Lung (tissue), 12 donors: ENCODE measurements around the gene MT1G. TPM values are rescaled to one million over a fixed set of nuclear protein-coding genes. Genes with fewer than 3 reads are reported as not detected.

Source experiments
- ATAC-seq: fragments of 200-7000 bp; cut with Tn5 transposase; one replicate; pipeline ENCODE4 v1.9.1; 2020; ENCODE audit warnings: moderate number of reproducible peaks; ENCODE audit not compliant: insufficient read depth, low FRiP score
- DNase-seq, 3 donors: peaks; one replicate each; pipeline ENCODE4 v3.0.0-alpha.2; 2013 to 2017
- H3K27ac ChIP-seq, 2 donors: one replicate each; pipeline ENCODE4 v1.5.1; 2013; ENCODE audit warnings: mild to moderate bottlenecking in 2 of 2, moderate library complexity in 2 of 2, control low read depth in 1 of 2, inconsistent platforms in 1 of 2, low read depth in 1 of 2, low read length in 1 of 2
- H3K27me3 ChIP-seq, 3 donors: one replicate each; pipeline ENCODE4 v1.5.1; 2013; ENCODE audit warnings: low read length in 2 of 3; ENCODE audit not compliant: control insufficient read depth in 3 of 3, insufficient read depth in 3 of 3
- H3K36me3 ChIP-seq, 4 donors: one replicate each; pipeline ENCODE4 v1.5.1; 2013; ENCODE audit warnings: low read length in 4 of 4, mild to moderate bottlenecking in 1 of 4, moderate library complexity in 1 of 4; ENCODE audit not compliant: control insufficient read depth in 4 of 4, insufficient read depth in 4 of 4
- H3K4me1 ChIP-seq, 5 donors: one replicate each; pipeline ENCODE4 v1.5.1; 2013; ENCODE audit warnings: low read length in 5 of 5, mild to moderate bottlenecking in 2 of 5, moderate library complexity in 1 of 5; ENCODE audit not compliant: control insufficient read depth in 5 of 5, insufficient read depth in 5 of 5
- H3K4me3 ChIP-seq: one replicate; pipeline ENCODE4 v1.5.1; 2013; ENCODE audit warnings: mild to moderate bottlenecking, control low read depth, moderate library complexity
- H3K9ac ChIP-seq, 2 donors: one replicate each; pipeline ENCODE4 v1.5.1; 2013; ENCODE audit warnings: low read length in 2 of 2, control low read depth in 1 of 2; ENCODE audit not compliant: insufficient read depth in 1 of 2
- H3K9me3 ChIP-seq, 4 donors: one replicate each; pipeline ENCODE4 v1.5.1; 2013; ENCODE audit warnings: low read length in 3 of 4, mild to moderate bottlenecking in 1 of 4, moderate library complexity in 1 of 4; ENCODE audit not compliant: control insufficient read depth in 4 of 4, insufficient read depth in 3 of 4
- WGBS, 2 donors: extraction: QIAGEN DNeasy Blood & Tissue Kit; methylation state at CpG; one replicate each; pipeline ENCODE4 v1.1.7; 2013; 5-methylcytosine and 5-hydroxymethylcytosine counted together
- polyA plus RNA-seq, 2 donors: library from polyadenylated mRNA; stranded (reverse); fragments of 200-250 nt; gene quantifications; one replicate each; pipeline ENCODE4 v1.2.1, GENCODE V29; 2013
- total RNA-seq, 2 donors: library from RNA; depleted of rRNA in 1 of 2; stranded (reverse); fragments of >200 nt in 1 of 2; gene quantifications; one replicate each; pipeline ENCODE4 v1.2.1, GENCODE V29; 2014 to 2021
- TF ChIP-seq, protein P1 (sequence below): IDR thresholded peaks from 2 replicates; pipeline ENCODE4 v1.5.1; 2012; ENCODE audit warnings: mild to moderate bottlenecking; ENCODE audit errors: control extremely low read depth, extremely low read depth
- donor health status: control.
- donor health status: control.
- donor health status: Bipolar disorder and iron deficiency.
- donor health status: healthy.
- donor health status: DM: yes; HTN: yes; CAD: no.

MT1G gene
- total and polyA plus RNA-seq, 4 donors: 3.5 to 140 (median 78.0) TPM

DNA sequence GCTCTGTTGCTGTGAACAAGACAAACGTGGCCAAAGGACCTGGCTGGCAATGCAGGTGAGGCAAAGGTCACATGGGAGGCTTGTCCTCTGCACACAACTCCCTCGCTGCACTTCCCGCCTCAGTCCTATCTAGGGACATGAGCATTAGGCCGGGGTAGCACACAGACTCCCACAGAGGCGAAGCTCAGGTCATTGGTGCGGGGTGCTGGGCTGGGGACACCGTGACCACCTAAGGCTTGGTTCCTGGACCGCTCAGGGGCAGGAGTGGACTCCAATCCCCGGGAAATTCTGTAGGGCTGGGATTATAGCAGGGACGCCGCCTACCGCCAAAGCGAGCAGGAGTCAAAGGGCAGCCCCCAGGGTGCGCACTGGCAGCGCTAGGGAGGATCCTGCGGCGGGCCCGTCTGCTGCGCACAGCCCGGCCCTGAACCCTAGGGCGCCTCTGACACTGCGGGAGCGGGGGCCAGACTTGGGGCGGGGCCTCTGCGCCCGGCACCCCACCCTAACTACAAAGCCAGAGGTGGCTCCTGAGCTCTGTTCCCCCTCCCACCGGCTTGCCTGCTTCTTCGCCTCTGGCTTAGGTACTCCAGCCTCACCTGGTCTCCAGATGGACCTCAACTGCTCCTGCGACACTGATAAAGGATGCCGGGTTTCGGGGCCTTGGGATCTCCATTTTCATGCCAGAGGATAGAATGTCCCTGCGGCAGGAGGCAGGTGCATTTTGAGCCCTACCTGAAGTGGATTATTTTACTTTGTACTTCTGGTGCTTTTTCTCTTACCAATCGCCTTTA is 20.0 kb downstream of the MT1G start:
- 36 to 47% methylated on average over 30 to 33 of the region's 33 CpGs for WGBS, 2 donors
- no peaks in the 10 kb centered on the region for H3K36me3 ChIP-seq
- ATAC-seq (no peak), DNase-seq (no peak)
- H3K9ac ChIP-seq: no peak overlapping the region
- peaks cover 0 to 75% (median 70%) of the 10 kb centered on the region in 3 donors for H3K27me3 ChIP-seq
- H3K27ac ChIP-seq: no peak overlapping the region
- H3K4me3 ChIP-seq: no peak overlapping the region
- TF ChIP-seq, protein P1, sequence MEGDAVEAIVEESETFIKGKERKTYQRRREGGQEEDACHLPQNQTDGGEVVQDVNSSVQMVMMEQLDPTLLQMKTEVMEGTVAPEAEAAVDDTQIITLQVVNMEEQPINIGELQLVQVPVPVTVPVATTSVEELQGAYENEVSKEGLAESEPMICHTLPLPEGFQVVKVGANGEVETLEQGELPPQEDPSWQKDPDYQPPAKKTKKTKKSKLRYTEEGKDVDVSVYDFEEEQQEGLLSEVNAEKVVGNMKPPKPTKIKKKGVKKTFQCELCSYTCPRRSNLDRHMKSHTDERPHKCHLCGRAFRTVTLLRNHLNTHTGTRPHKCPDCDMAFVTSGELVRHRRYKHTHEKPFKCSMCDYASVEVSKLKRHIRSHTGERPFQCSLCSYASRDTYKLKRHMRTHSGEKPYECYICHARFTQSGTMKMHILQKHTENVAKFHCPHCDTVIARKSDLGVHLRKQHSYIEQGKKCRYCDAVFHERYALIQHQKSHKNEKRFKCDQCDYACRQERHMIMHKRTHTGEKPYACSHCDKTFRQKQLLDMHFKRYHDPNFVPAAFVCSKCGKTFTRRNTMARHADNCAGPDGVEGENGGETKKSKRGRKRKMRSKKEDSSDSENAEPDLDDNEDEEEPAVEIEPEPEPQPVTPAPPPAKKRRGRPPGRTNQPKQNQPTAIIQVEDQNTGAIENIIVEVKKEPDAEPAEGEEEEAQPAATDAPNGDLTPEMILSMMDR: no peak
- peaks cover 0 to 6% (median 0%) of the 10 kb centered on the region in 5 donors for H3K4me1 ChIP-seq
- H3K9me3 ChIP-seq: no peaks in the 10 kb centered on the region

DNA sequence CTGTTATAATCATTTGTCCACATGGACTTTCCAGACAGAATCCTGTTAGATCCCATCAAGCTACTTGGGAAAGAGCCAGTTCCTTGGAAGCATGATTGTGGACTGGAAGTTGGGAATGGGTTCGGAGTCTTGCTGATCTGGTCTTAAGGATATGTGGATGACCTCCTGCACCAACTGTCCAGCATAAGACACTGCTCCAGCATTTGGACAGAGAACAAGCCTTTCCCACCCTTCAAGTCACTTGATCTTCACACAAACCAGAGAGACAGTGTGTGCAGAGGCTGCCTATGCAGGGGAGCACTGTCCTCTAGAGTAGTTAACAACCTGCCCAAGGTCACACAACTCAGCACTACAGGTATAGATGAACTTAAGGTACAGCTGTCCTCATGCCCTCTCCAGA is 22.0 kb downstream of the MT1G start:
- Histone ChIP-seq H3K36me3 (no peaks in the 10 kb centered on the region), H3K27ac (no peak overlapping the region), H3K4me3 (no peak overlapping the region), H3K9me3 (no peaks in the 10 kb centered on the region), H3K27me3 (peaks cover 0 to 85% (median 83%) of the 10 kb centered on the region in 3 donors), H3K9ac (no peak overlapping the region), H3K4me1 (peaks cover 0 to 6% (median 0%) of the 10 kb centered on the region in 5 donors)
- TF ChIP-seq, protein P1: no peak
- ATAC-seq (no peak), DNase-seq (no peak)
- 0% methylated on average over 1 of the region's 1 CpG for WGBS, 2 donors

DNA sequence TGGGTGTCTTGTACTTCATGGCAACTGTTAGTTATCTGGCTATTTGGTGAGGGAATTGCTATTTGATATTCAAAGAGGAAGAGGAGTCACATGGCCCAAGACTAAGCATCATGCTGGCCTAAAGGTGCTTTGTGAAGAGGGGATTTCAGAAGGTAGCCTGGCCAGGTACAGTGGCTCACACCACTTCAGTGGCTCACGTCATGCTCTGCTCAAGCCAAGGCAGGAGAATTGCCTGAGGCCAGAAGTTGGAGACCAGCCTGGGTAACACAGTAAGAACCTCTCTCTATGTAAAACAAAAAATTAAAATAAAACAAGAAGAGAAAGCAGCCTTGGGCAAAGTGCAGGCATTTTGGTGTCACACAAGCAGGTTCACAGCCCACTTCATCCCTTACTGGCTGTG is 22.6 kb downstream of the MT1G start:
- no peak overlapping the region for H3K4me3 ChIP-seq
- H3K27me3 ChIP-seq: peaks cover 0 to 90% (median 88%) of the 10 kb centered on the region in 3 donors
- no peak overlapping the region for H3K9ac ChIP-seq
- DNase-seq: no peak
- H3K27ac ChIP-seq: no peak overlapping the region
- no peak for ATAC-seq
- no peaks in the 10 kb centered on the region for H3K36me3 ChIP-seq
- WGBS, 2 donors: 84 to 97% methylated on average over 1 of the region's 1 CpG
- H3K4me1 ChIP-seq: peaks cover 0 to 6% (median 0%) of the 10 kb centered on the region in 5 donors
- TF ChIP-seq, protein P1: no peak
- no peaks in the 10 kb centered on the region for H3K9me3 ChIP-seq

DNA sequence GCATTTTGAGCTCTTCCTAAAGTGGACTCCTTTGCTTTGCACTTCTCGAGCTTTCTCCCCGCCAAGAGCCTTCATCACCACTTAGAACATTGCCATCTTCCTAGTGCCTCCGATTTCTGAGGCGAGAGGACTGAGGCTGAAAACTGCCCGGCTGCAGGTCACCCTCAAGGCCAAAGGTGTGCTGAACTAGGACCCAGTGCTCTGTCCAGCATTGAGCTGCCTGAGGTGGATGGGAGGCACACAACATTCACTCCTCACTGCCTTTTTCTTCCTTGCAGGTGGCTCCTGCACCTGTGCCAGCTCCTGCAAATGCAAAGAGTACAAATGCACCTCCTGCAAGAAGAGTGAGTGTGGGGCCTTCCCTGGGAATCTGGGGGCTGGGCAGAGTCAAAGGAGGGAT is 24.0 kb downstream of the MT1G start:
- WGBS, 2 donors: 39 to 48% methylated on average over 5 of the region's 5 CpGs
- DNase-seq: no peak
- H3K27me3 ChIP-seq: peaks cover 0 to 94% (median 93%) of the 10 kb centered on the region in 3 donors
- no peak for ATAC-seq
- no peaks in the 10 kb centered on the region for H3K36me3 ChIP-seq
- H3K4me1 ChIP-seq: peaks cover 0 to 7% (median 3%) of the 10 kb centered on the region in 5 donors
- no peaks in the 10 kb centered on the region for H3K9me3 ChIP-seq
- H3K4me3 ChIP-seq: no peak overlapping the region
- TF ChIP-seq, protein P1: no peak
- H3K27ac ChIP-seq: no peak overlapping the region
- H3K9ac ChIP-seq: no peak overlapping the region
